Measurements from ENCODE around the gene GALNT7.

DNA sequence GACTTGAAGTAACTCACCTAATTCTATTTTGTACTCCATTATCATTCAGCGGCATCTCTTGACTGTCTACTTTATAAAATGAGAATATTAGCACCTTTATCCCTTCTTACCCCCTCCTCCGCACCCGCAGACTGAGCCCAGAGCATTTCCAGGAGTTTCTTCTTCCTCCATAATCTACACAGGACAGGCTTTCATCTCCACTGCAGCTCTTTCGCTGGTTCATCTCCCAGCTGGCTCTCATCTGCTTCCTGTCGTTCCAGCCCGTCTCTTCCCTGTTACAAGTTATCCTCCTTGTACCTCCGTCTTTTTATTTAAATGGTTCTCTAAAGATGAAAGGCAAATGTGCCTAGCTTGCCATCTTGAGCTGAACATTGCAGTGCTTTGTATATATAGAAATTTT lies 39.8 kb downstream of the GALNT7 start:
- TF ChIP-seq EZH2 (IDR thresholded peaks at IDR 0.05; ENCODE audit: borderline replicate concordance, insufficient read depth, low read length, poor library complexity, severe bottlenecking) = no peak
- no peak for TF ChIP-seq RAD21 (conservative IDR thresholded peaks at IDR 0.05)
- TF ChIP-seq, protein P1, sequence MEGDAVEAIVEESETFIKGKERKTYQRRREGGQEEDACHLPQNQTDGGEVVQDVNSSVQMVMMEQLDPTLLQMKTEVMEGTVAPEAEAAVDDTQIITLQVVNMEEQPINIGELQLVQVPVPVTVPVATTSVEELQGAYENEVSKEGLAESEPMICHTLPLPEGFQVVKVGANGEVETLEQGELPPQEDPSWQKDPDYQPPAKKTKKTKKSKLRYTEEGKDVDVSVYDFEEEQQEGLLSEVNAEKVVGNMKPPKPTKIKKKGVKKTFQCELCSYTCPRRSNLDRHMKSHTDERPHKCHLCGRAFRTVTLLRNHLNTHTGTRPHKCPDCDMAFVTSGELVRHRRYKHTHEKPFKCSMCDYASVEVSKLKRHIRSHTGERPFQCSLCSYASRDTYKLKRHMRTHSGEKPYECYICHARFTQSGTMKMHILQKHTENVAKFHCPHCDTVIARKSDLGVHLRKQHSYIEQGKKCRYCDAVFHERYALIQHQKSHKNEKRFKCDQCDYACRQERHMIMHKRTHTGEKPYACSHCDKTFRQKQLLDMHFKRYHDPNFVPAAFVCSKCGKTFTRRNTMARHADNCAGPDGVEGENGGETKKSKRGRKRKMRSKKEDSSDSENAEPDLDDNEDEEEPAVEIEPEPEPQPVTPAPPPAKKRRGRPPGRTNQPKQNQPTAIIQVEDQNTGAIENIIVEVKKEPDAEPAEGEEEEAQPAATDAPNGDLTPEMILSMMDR (IDR thresholded peaks at IDR 0.05; ENCODE audit: poor library complexity, severe bottlenecking) = no peak
- TF ChIP-seq, protein P2, sequence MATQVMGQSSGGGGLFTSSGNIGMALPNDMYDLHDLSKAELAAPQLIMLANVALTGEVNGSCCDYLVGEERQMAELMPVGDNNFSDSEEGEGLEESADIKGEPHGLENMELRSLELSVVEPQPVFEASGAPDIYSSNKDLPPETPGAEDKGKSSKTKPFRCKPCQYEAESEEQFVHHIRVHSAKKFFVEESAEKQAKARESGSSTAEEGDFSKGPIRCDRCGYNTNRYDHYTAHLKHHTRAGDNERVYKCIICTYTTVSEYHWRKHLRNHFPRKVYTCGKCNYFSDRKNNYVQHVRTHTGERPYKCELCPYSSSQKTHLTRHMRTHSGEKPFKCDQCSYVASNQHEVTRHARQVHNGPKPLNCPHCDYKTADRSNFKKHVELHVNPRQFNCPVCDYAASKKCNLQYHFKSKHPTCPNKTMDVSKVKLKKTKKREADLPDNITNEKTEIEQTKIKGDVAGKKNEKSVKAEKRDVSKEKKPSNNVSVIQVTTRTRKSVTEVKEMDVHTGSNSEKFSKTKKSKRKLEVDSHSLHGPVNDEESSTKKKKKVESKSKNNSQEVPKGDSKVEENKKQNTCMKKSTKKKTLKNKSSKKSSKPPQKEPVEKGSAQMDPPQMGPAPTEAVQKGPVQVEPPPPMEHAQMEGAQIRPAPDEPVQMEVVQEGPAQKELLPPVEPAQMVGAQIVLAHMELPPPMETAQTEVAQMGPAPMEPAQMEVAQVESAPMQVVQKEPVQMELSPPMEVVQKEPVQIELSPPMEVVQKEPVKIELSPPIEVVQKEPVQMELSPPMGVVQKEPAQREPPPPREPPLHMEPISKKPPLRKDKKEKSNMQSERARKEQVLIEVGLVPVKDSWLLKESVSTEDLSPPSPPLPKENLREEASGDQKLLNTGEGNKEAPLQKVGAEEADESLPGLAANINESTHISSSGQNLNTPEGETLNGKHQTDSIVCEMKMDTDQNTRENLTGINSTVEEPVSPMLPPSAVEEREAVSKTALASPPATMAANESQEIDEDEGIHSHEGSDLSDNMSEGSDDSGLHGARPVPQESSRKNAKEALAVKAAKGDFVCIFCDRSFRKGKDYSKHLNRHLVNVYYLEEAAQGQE (IDR thresholded peaks at IDR 0.05; ENCODE audit: borderline replicate concordance) = no peak
- no peak for TF ChIP-seq POLR2AphosphoS5 (IDR thresholded peaks at IDR 0.05)
- no peak for TF ChIP-seq TAF1 (IDR thresholded peaks at IDR 0.05; ENCODE audit: low read depth)
- TF ChIP-seq SMC3 (conservative IDR thresholded peaks at IDR 0.05; ENCODE audit: poor library complexity) = no peak
- TF ChIP-seq EP300 (conservative IDR thresholded peaks at IDR 0.05; ENCODE audit: poor library complexity, severe bottlenecking) = no peak

Measured in neural cell (in vitro differentiated cells).